ENCODE measurements around the gene CA7.

- TF ChIP-seq POLR2AphosphoS5 (IDR thresholded peaks at IDR 0.05; ENCODE audit: low read depth, low read length) (no peak), CTCF (IDR thresholded peaks at IDR 0.05) (no peak), SIN3A (IDR thresholded peaks at IDR 0.05; ENCODE audit: borderline replicate concordance, insufficient read depth, low read depth, low read length) (no peak)
Measured at GRCh38 chr16:66881014-66881417, 36.8 kb downstream of the CA7 start.

Data from Panc1 (cell line).